Epithelial cell of proximal tubule (primary cell): ENCODE measurements around the gene CHST14. TPM values are rescaled to one million over a fixed set of nuclear protein-coding genes. Genes with fewer than 3 reads are reported as not detected.

Experiments used
- DNase-seq: peaks from one replicate; pipeline ENCODE4 v3.0.0-alpha.2; 2011; ENCODE audit warnings: low read depth
- H3K4me3 ChIP-seq: 2 replicates; pipeline ENCODE4 v1.5.1; 2011; ENCODE audit warnings: low read depth, mild to moderate bottlenecking, low read length
- CTCF ChIP-seq: conservative IDR thresholded peaks from 2 replicates; pipeline ENCODE4 v1.5.1; 2012; ENCODE audit warnings: low read depth, mild to moderate bottlenecking, low read length
- total RNA-seq: library from RNA; depleted of rRNA; stranded (reverse); fragments of >200 nt; gene quantifications from 2 replicates; pipeline ENCODE4 v1.2.3, GENCODE V29; 2015

CHST14 gene
- total RNA-seq, 1 donor from 2014 or later: 14.4 TPM

GRCh38 chr15:40500568-40501330 lies 30.0 kb downstream of the CHST14 start:
- no peak overlapping the region for H3K4me3 ChIP-seq
- DNase-seq: no peak
- TF ChIP-seq CTCF: no peak

- no peak for TF ChIP-seq CTCF
- H3K4me3 ChIP-seq: no peak overlapping the region
- DNase-seq: no peak
Observed at GRCh38 chr15:40501487-40501886, 30.7 kb downstream of the CHST14 start.

- peak overlapping the region; percentile 4 for H3K4me3 ChIP-seq
- no peak for DNase-seq
Observed at GRCh38 chr15:40506964-40507571, 36.3 kb downstream of the CHST14 start.

GRCh38 chr15:40508216-40508615 lies 37.4 kb downstream of the CHST14 start:
- DNase-seq: no peak
- TF ChIP-seq CTCF: no peak
- no peak overlapping the region for H3K4me3 ChIP-seq

More at GRCh38 chr15:40506964-40507571, 36.3 kb downstream of the CHST14 start:
- TF ChIP-seq CTCF: peak; percentile 72

- DNase-seq: no peak
- no peak overlapping the region for H3K4me3 ChIP-seq
- no peak for TF ChIP-seq CTCF
Observed at GRCh38 chr15:40510201-40510600, 39.4 kb downstream of the CHST14 start.

GRCh38 chr15:40511093-40511471 lies 40.3 kb downstream of the CHST14 start:
- no peak for TF ChIP-seq CTCF
- no peak for DNase-seq
- peak overlapping the region; percentile 65 for H3K4me3 ChIP-seq
